Calu3 (cell line): ENCODE measurements around the gene SYP. TPM values are rescaled to one million over a fixed set of nuclear protein-coding genes. Genes with fewer than 3 reads are reported as not detected.

Experiments used
- BruUV-seq: library from RNA; stranded (reverse); fragments of 400-500 nt; replicated peaks from 2 replicates; lab custom pipeline; 2021; lab: Mats Ljungman, UMichigan
- CTCF ChIA-PET: fragments of 300-600 bp; sonication (Branson Sonifier 250); formaldehyde crosslinking; loops from one replicate; lab custom pipeline; 2022; ENCODE audit warnings: antibody characterized with exemption; lab: Charles Lee
- DNase-seq: peaks from one replicate; pipeline ENCODE4 v3.0.0; 2022
- H3K27ac Mint-ChIP-seq: one replicate; pipeline ENCODE4 v1.8.0; 2022; ENCODE audit warnings: mixed read lengths; ENCODE audit not compliant: unreplicated experiment
- H3K27me3 Mint-ChIP-seq: one replicate; pipeline ENCODE4 v1.8.0; 2022; ENCODE audit warnings: mixed read lengths; ENCODE audit not compliant: unreplicated experiment
- H3K36me3 Mint-ChIP-seq: one replicate; pipeline ENCODE4 v1.8.0; 2022; ENCODE audit warnings: mild to moderate bottlenecking, moderate library complexity, mixed read lengths; ENCODE audit not compliant: insufficient read depth, unreplicated experiment
- H3K4me1 Mint-ChIP-seq: one replicate; pipeline ENCODE4 v1.8.0; 2022; ENCODE audit warnings: mild to moderate bottlenecking, low read depth, mixed read lengths; ENCODE audit not compliant: unreplicated experiment
- H3K4me3 Mint-ChIP-seq: one replicate; pipeline ENCODE4 v1.8.0; 2022; ENCODE audit warnings: mild to moderate bottlenecking, low read depth, moderate library complexity, mixed read lengths; ENCODE audit not compliant: unreplicated experiment
- H3K9me3 Mint-ChIP-seq: one replicate; pipeline ENCODE4 v1.8.0; 2022; ENCODE audit warnings: low read depth, mixed read lengths; ENCODE audit not compliant: unreplicated experiment
- CTCF ChIP-seq: fragments of 200-600 bp; IDR thresholded peaks from one replicate; pipeline ENCODE4 v1.8.0; 2022; ENCODE audit warnings: antibody characterized with exemption; ENCODE audit not compliant: unreplicated experiment
- intact Hi-C: fragments of 100-400 bp; cut with micrococcal nuclease; formaldehyde crosslinking; loops from one replicate; pipeline ENCODE4 v1.10.0; 2022; ENCODE audit not compliant: unreplicated experiment
- total RNA-seq: library from RNA; stranded (reverse); gene quantifications from 2 replicates; pipeline ENCODE4 v1.2.3, GENCODE V29; 2022

SYP gene
- total RNA-seq, 1 experiment from 2014 or later = 2.7 TPM

- no peaks in the 10 kb centered on the region for H3K9me3 Mint-ChIP-seq
- CTCF ChIA-PET = no interaction called here
- no peak for DNase-seq
- BruUV-seq = no TSS peak
- peaks cover 58% of the 10 kb centered on the region for H3K27me3 Mint-ChIP-seq
- H3K36me3 Mint-ChIP-seq = peaks cover 6% of the 10 kb centered on the region
- intact Hi-C loops = no loop called here
- TF ChIP-seq CTCF = no peak
- no peak overlapping the region for H3K27ac Mint-ChIP-seq
- H3K4me3 Mint-ChIP-seq = no peak overlapping the region
- H3K4me1 Mint-ChIP-seq = no peaks in the 10 kb centered on the region
Observed at GRCh38 chrX:49214416-49214815, 14.4 kb upstream of the SYP start.

- Mint-ChIP-seq H3K4me1 (no peaks in the 10 kb centered on the region), H3K27me3 (peaks cover 53% of the 10 kb centered on the region), H3K9me3 (no peaks in the 10 kb centered on the region), H3K36me3 (peaks cover 3% of the 10 kb centered on the region), H3K4me3 (no peak overlapping the region), H3K27ac (no peak overlapping the region)
- intact Hi-C loops = no loop called here
- TF ChIP-seq CTCF = no peak
- no TSS peak for BruUV-seq
- DNase-seq = no peak
- CTCF ChIA-PET = no interaction called here
Observed at GRCh38 chrX:49212861-49213260, 12.9 kb upstream of the SYP start.

GRCh38 chrX:49212209-49212608, 12.2 kb upstream of the SYP start:
- no peak overlapping the region for H3K27ac Mint-ChIP-seq
- CTCF ChIA-PET = no interaction called here
- TF ChIP-seq CTCF = no peak
- H3K27me3 Mint-ChIP-seq = peaks cover 53% of the 10 kb centered on the region
- no peak for DNase-seq
- no peaks in the 10 kb centered on the region for H3K4me1 Mint-ChIP-seq
- H3K9me3 Mint-ChIP-seq = no peaks in the 10 kb centered on the region
- intact Hi-C loops = no loop called here
- BruUV-seq = no TSS peak
- no peaks in the 10 kb centered on the region for H3K36me3 Mint-ChIP-seq
- H3K4me3 Mint-ChIP-seq = no peak overlapping the region

GRCh38 chrX:49211074-49211473, 11.1 kb upstream of the SYP start:
- Mint-ChIP-seq H3K27me3 (peaks cover 44% of the 10 kb centered on the region), H3K4me1 (no peaks in the 10 kb centered on the region), H3K27ac (no peak overlapping the region), H3K4me3 (no peak overlapping the region), H3K9me3 (no peaks in the 10 kb centered on the region), H3K36me3 (no peaks in the 10 kb centered on the region)
- no peak for TF ChIP-seq CTCF
- no TSS peak for BruUV-seq
- no peak for DNase-seq
- intact Hi-C loops = no loop called here
- CTCF ChIA-PET = no interaction called here
